ENCODE data around the gene BCL2L12.

The BCL2L12 gene

DNA sequence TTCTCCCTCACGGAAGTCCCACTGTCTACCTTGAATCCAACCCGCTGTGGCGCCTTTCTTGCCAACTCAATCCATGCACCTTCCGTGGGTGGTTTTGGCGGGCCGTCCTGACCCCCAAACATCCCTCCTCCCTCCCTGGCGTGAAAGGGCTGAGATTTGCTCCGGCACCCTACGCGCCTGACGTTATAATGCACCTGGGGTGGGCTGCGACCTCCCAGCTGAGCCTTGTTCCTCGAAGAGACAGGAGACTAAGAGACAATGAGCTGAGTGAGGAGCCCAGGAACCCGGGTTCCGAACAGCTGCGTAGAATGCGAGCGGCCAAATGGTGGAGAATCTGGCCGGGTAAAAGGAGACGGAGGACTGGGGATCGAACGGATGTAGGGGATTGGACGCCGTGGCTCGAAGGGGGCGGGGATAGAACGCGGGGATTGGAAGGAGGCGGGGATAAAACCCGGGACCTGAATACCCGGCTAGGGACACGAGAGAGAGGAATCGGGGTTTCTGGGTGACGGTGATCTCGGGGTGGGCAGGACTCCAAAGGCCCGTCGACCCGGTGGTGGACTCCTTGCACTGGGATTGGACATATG, 25.0 kb downstream of the BCL2L12 start, which contains the start of gene CPT1C:
Gene CPT1C (plus strand): TSS at position 461 of the 587 bp plus-strand sequence. CDS start 1,137 bp downstream, outside the sequence.
- TF ChIP-seq, protein P1, sequence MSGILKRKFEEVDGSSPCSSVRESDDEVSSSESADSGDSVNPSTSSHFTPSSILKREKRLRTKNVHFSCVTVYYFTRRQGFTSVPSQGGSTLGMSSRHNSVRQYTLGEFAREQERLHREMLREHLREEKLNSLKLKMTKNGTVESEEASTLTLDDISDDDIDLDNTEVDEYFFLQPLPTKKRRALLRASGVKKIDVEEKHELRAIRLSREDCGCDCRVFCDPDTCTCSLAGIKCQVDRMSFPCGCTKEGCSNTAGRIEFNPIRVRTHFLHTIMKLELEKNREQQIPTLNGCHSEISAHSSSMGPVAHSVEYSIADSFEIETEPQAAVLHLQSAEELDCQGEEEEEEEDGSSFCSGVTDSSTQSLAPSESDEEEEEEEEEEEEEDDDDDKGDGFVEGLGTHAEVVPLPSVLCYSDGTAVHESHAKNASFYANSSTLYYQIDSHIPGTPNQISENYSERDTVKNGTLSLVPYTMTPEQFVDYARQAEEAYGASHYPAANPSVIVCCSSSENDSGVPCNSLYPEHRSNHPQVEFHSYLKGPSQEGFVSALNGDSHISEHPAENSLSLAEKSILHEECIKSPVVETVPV (CRISPR knock-in tag; IDR thresholded peaks at IDR 0.05) = no peak
- TF ChIP-seq, protein P2, sequence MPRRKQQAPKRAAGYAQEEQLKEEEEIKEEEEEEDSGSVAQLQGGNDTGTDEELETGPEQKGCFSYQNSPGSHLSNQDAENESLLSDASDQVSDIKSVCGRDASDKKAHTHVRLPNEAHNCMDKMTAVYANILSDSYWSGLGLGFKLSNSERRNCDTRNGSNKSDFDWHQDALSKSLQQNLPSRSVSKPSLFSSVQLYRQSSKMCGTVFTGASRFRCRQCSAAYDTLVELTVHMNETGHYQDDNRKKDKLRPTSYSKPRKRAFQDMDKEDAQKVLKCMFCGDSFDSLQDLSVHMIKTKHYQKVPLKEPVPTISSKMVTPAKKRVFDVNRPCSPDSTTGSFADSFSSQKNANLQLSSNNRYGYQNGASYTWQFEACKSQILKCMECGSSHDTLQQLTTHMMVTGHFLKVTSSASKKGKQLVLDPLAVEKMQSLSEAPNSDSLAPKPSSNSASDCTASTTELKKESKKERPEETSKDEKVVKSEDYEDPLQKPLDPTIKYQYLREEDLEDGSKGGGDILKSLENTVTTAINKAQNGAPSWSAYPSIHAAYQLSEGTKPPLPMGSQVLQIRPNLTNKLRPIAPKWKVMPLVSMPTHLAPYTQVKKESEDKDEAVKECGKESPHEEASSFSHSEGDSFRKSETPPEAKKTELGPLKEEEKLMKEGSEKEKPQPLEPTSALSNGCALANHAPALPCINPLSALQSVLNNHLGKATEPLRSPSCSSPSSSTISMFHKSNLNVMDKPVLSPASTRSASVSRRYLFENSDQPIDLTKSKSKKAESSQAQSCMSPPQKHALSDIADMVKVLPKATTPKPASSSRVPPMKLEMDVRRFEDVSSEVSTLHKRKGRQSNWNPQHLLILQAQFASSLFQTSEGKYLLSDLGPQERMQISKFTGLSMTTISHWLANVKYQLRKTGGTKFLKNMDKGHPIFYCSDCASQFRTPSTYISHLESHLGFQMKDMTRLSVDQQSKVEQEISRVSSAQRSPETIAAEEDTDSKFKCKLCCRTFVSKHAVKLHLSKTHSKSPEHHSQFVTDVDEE (CRISPR knock-in tag; IDR thresholded peaks at IDR 0.05) = no peak
- no peak for TF ChIP-seq ZNF70 (CRISPR knock-in tag; IDR thresholded peaks at IDR 0.05)
- no peak for TF ChIP-seq ISL1 (CRISPR knock-in tag; IDR thresholded peaks at IDR 0.05)
- TF ChIP-seq ESRRG (CRISPR knock-in tag; IDR thresholded peaks at IDR 0.05) = no peak
- no peak for TF ChIP-seq ZFP3 (CRISPR knock-in tag; IDR thresholded peaks at IDR 0.05)
- no peak for TF ChIP-seq SNAI2 (CRISPR knock-in tag; IDR thresholded peaks at IDR 0.05)
- TF ChIP-seq ARNTL (CRISPR knock-in tag; IDR thresholded peaks at IDR 0.05; ENCODE audit: borderline replicate concordance, low read depth) = no peak
- no peak for TF ChIP-seq ZNF565 (CRISPR knock-in tag; conservative IDR thresholded peaks at IDR 0.05; ENCODE audit: low read depth)
- no peak for TF ChIP-seq ZNF8 (CRISPR knock-in tag; IDR thresholded peaks at IDR 0.05)
- no peak for TF ChIP-seq TCF4 (CRISPR knock-in tag; IDR thresholded peaks at IDR 0.05; ENCODE audit: borderline replicate concordance)
- no peak for TF ChIP-seq CSDC2 (CRISPR knock-in tag; IDR thresholded peaks at IDR 0.05)
- no peak for TF ChIP-seq GLIS3 (CRISPR knock-in tag; IDR thresholded peaks at IDR 0.05)
- TF ChIP-seq, protein P3, sequence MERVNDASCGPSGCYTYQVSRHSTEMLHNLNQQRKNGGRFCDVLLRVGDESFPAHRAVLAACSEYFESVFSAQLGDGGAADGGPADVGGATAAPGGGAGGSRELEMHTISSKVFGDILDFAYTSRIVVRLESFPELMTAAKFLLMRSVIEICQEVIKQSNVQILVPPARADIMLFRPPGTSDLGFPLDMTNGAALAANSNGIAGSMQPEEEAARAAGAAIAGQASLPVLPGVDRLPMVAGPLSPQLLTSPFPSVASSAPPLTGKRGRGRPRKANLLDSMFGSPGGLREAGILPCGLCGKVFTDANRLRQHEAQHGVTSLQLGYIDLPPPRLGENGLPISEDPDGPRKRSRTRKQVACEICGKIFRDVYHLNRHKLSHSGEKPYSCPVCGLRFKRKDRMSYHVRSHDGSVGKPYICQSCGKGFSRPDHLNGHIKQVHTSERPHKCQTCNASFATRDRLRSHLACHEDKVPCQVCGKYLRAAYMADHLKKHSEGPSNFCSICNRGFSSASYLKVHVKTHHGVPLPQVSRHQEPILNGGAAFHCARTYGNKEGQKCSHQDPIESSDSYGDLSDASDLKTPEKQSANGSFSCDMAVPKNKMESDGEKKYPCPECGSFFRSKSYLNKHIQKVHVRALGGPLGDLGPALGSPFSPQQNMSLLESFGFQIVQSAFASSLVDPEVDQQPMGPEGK (CRISPR knock-in tag; IDR thresholded peaks at IDR 0.05; ENCODE audit: borderline replicate concordance) = no peak
- TF ChIP-seq ZFP30 (CRISPR knock-in tag; IDR thresholded peaks at IDR 0.05) = no peak
- no peak for TF ChIP-seq RARB (CRISPR knock-in tag; IDR thresholded peaks at IDR 0.05)
- no peak for TF ChIP-seq BACH2 (CRISPR knock-in tag; IDR thresholded peaks at IDR 0.05; ENCODE audit: borderline replicate concordance)
- TF ChIP-seq, protein P4, sequence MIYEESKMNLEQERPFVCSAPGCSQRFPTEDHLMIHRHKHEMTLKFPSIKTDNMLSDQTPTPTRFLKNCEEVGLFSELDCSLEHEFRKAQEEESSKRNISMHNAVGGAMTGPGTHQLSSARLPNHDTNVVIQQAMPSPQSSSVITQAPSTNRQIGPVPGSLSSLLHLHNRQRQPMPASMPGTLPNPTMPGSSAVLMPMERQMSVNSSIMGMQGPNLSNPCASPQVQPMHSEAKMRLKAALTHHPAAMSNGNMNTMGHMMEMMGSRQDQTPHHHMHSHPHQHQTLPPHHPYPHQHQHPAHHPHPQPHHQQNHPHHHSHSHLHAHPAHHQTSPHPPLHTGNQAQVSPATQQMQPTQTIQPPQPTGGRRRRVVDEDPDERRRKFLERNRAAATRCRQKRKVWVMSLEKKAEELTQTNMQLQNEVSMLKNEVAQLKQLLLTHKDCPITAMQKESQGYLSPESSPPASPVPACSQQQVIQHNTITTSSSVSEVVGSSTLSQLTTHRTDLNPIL (CRISPR knock-in tag; IDR thresholded peaks at IDR 0.05; ENCODE audit: low read depth) = no peak
- no peak for TF ChIP-seq OSR1 (CRISPR knock-in tag; IDR thresholded peaks at IDR 0.05)
- TF ChIP-seq ZC3H10 (CRISPR knock-in tag; IDR thresholded peaks at IDR 0.05) = no peak

DNA sequence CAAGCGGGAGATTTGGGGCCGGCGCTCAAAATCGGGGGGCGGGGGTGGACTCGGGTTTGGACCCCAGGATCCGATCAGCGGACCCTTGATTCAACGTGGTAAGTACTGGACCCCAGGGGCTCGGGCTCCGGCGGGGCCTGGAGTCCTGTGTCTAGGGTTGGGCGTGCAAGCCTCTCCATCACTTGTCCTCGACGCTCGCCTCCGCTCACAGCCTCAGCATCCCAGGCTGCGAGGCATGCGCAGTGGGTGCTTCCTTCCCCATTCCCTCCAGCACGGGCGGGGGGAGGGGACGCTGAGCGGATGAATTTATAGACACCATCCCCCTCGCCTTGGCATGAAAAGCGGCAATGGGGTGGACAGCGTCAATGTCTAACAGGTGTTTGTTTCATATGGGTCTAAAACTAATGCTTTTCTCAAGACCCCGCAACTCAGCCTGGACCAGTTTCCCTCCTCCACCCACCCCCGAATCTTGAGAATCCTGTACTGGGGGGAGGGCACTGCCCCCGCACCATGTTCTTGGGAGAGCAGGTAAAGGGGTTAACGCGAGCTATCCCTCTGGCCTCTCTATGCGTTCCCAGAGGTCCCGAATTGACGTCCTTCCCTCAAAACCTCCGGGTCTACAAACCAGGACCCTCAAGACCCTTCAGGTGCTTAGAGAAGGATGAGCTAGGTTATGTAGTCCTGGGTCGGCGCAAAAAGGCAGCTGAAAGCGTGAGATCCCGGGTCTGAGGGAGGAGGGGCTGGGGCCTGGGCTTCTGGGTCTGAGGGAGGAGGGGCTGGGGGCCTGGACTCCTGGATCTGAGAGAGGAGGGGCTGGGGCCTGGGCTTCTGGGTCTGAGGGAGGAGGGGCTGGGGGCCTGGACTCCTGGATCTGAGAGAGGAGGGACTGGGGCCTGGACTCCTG, 25.8 kb downstream of the BCL2L12 start:
- peak; percentile 60 for ATAC-seq
- TF ChIP-seq TCF4 (CRISPR knock-in tag; IDR thresholded peaks at IDR 0.05; ENCODE audit: borderline replicate concordance) = no peak
- no peak for TF ChIP-seq GLIS3 (CRISPR knock-in tag; IDR thresholded peaks at IDR 0.05)
- no peak for TF ChIP-seq TOX (CRISPR knock-in tag; IDR thresholded peaks at IDR 0.05; ENCODE audit: borderline replicate concordance)
- TF ChIP-seq, protein P2 (CRISPR knock-in tag; IDR thresholded peaks at IDR 0.05) = no peak
- TF ChIP-seq, protein P3 (CRISPR knock-in tag; IDR thresholded peaks at IDR 0.05; ENCODE audit: borderline replicate concordance) = no peak
- TF ChIP-seq BACH2 (CRISPR knock-in tag; IDR thresholded peaks at IDR 0.05; ENCODE audit: borderline replicate concordance) = no peak
- TF ChIP-seq, protein P1 (CRISPR knock-in tag; IDR thresholded peaks at IDR 0.05) = no peak
- TF ChIP-seq, protein P4 (CRISPR knock-in tag; IDR thresholded peaks at IDR 0.05; ENCODE audit: low read depth) = no peak
- no peak for TF ChIP-seq ISL1 (CRISPR knock-in tag; IDR thresholded peaks at IDR 0.05)
- TF ChIP-seq ZFP3 (CRISPR knock-in tag; IDR thresholded peaks at IDR 0.05) = no peak
- no peak for TF ChIP-seq ZNF8 (CRISPR knock-in tag; IDR thresholded peaks at IDR 0.05)
- TF ChIP-seq CSDC2 (CRISPR knock-in tag; IDR thresholded peaks at IDR 0.05) = no peak
- no peak for TF ChIP-seq RARB (CRISPR knock-in tag; IDR thresholded peaks at IDR 0.05)

More for the DNA sequence above, 25.0 kb downstream of the BCL2L12 start, which contains the start of gene CPT1C:
- ATAC-seq = peak; percentile 87
